HG03439 (cell line): ENCODE measurements around the gene TDG.
"Not testable (repeated sequence)": the region's sequence is repeated elsewhere in the genome, so short reads cannot be mapped to it uniquely, and the experiment has no call there.

Experiments
- ATAC-seq: cut with Tn5 transposase; IDR thresholded peaks from one replicate; pipeline ENCODE4 v1.9.1; 2021; ENCODE audit warnings: mild to moderate bottlenecking, moderate library complexity; ENCODE audit not compliant: unreplicated experiment

The TDG gene

GRCh38 chr12:104012331-104012730 lies 46.7 kb downstream of the TDG start:
- no peak for ATAC-seq

- ATAC-seq: not testable (repeated sequence)
Observed at GRCh38 chr12:104021862-104022261, 56.2 kb downstream of the TDG start.

DNA sequence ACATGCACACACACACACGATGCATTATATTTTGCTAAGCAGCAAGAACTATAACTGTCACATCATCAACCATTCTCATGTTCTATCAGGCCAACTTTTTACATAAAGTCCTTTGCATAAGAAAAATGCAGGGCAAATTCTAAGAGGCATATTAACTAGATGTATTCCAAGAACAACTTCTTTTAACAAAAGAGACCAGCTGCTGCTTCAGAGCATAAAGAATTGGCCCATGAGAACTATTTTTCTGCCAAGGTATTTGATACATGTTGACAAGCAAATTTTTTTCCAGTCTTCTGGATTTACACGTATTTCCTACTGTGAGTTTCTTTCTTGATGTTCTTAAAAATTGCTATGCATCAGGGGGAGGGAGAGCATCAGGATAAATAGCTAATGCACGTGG lies 57.1 kb downstream of the TDG start:
- ATAC-seq: no peak

DNA sequence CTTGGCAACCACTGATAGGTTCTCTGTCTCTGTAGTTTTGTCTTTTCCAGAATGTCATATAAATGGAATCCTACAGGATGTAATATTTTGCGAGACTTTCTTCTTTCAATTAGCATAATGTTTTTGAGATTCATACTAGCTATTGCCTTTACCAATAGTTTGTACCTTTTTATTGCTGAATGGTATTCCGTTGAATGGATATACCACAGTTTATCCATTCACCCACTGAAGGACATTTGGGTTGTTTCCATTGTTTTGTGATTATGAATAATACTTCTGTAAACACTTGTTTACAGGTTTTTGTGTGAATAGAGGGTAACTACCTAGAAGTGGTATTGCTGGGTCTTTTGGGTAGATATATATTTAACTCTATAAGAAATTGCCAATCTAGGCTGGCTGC lies 58.0 kb downstream of the TDG start:
- no peak for ATAC-seq

DNA sequence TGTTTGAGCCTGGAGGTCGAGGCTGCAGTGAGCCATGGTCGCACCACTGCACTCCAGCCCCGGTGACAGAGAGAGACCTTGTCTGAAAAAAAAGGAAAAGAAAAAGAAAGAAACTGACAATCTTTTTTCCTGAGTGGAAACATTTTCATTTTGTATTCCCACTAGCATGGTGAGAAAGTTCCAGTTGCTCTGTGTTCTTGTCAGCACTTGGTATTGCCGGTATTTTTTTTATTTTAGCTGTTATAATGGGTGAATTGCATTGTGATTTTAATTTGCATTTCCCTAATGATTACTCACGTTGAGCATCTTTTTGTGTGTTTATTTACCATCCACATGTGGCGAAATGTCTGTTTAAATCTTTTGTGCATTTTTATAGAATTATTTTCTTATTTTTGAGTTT lies 58.7 kb downstream of the TDG start:
- ATAC-seq: no peak

DNA sequence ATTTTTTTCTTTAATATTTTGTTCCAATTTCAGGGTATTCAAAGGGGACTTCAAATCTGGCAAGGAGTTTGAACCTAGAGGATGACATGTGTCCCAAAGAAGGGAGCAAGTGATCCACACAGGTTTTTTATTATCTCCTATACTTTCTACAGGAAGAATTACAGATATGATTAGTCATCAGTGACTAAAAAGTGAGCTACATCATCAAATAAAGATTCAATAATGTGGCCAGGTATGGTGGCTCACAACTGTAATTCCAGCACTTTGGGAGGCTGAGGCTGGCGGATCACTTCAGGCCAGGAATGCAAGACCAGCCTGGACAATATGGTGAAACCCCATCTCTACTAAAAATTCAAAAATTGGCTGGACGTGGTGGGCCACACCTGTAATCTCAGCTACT lies 60.1 kb downstream of the TDG start:
- no peak for ATAC-seq

DNA sequence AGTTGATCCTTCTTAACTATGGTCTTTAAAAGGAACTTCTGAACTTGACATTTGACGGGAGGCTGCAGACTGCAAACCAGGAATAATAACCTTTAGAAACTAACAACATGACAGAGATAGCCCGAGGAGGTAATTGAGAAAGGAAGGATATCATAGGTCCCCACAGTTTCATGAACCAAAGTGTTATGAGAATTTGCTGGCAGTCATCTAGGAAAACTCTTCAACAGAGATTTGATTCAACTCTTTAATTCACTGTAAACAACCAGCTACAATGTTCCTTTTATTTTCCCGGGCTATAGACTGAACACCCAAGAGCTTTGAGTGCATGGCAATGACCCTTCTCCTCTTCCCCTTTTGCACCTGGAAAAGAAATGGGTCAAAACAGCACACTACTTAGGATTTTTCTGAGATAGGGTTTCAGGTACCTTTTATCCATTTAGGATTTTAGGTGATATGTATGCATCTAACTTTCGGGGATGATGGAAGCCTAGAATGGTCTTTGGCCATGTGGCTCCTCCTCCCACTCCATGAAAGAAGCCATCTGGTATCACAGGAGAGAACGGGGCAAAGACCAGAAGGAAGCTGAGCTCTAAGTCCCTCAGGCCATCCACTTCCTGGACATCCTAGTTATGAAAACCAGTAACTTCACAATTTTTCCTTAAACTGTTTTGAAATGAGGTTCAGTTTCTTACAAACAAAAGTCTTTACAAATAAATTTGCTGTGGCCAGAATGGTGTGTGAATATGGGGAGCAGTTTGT lies 61.3 kb downstream of the TDG start:
- ATAC-seq: no peak

GRCh38 chr12:104030596-104030995 lies 64.9 kb downstream of the TDG start:
- not testable (repeated sequence) for ATAC-seq

DNA sequence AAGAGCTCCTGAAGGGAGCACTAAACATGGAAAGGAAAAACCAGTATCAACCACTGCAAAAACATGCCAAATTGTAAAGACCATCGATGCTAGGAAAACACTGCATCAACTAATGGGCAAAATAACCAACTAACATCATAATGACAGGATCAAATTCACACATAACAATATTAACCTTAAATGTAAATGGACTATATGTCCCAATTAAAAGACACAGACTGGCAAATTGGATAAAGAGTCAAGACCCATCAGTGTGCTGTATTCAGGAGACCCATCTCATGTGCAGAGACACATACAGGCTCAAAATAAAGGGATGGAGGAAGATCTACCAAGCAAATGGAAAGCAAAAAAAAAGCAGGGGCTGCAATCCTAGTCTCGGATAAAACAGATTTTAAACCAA lies 70.5 kb downstream of the TDG start:
- ATAC-seq: not testable (repeated sequence)
